Peyer's patch (tissue), 4 donors: ENCODE data around the gene SIRT5.

Experiments
- POLR2A ChIP-seq, 2 donors: fragments of 450-650 bp; IDR thresholded peaks; one replicate each; pipeline ENCODE4 v1.5.1; 2017; ENCODE audit warnings: antibody characterized with exemption in 2 of 2, mild to moderate bottlenecking in 2 of 2, moderate library complexity in 2 of 2
- TF ChIP-seq, protein P1 (sequence below), 6 experiments: fragments of 450-650 bp in 4 of 6; fragments of 200-600 bp in 2 of 6; sonication (generic) in 1 of 6; IDR thresholded peaks; one replicate each; pipeline ENCODE4 v1.5.1; 2017 to 2019; ENCODE audit warnings: antibody characterized with exemption in 6 of 6, mild to moderate bottlenecking in 3 of 6, moderate library complexity in 1 of 6

DNA sequence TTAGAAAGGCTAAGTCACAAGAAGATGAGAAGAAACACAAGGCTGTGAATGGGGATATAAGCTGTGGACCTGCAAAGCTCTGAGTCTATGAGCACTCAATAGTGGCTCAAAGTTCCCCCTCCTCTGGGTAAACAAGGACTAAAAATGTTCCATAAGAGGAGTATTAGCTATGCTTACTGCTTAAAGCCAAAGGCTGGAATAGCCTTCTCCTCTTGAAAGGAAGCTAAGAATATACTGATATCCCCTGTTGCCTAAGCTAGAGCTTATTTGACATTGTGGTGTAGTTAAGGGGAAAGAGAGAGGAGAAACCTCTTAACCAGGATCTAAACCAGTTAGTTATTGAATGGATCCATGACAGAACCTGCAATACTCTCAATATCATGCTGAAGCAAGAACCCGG is 86.5 kb downstream of the SIRT5 start:
- TF ChIP-seq, protein P1, sequence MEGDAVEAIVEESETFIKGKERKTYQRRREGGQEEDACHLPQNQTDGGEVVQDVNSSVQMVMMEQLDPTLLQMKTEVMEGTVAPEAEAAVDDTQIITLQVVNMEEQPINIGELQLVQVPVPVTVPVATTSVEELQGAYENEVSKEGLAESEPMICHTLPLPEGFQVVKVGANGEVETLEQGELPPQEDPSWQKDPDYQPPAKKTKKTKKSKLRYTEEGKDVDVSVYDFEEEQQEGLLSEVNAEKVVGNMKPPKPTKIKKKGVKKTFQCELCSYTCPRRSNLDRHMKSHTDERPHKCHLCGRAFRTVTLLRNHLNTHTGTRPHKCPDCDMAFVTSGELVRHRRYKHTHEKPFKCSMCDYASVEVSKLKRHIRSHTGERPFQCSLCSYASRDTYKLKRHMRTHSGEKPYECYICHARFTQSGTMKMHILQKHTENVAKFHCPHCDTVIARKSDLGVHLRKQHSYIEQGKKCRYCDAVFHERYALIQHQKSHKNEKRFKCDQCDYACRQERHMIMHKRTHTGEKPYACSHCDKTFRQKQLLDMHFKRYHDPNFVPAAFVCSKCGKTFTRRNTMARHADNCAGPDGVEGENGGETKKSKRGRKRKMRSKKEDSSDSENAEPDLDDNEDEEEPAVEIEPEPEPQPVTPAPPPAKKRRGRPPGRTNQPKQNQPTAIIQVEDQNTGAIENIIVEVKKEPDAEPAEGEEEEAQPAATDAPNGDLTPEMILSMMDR (IDR thresholded peaks at IDR 0.05), result no peak
- TF ChIP-seq POLR2A (IDR thresholded peaks at IDR 0.05), result no peak
